Ovary (tissue), 3 donors: ENCODE measurements around the gene ARHGAP8.

Experiments used
- EP300 ChIP-seq: sonication (generic); formaldehyde crosslinking; IDR thresholded peaks from one replicate; pipeline ENCODE4 v1.6.1; 2017; ENCODE audit warnings: antibody characterized with exemption
- POLR2A ChIP-seq: fragments of 450-650 bp; IDR thresholded peaks from one replicate; pipeline ENCODE4 v1.6.1; 2017; ENCODE audit warnings: antibody characterized with exemption, mild to moderate bottlenecking, moderate library complexity
- TF ChIP-seq, protein P1 (sequence below), 3 donors: fragments of 450-650 bp in 2 of 3; fragments of 200-600 bp in 1 of 3; IDR thresholded peaks; one replicate each; pipeline versions ENCODE4 v1.5.1 to v1.8.0; 2016 to 2022; ENCODE audit warnings: antibody characterized with exemption in 3 of 3, mild to moderate bottlenecking in 1 of 3
- donor health status: DM: no; HTN: no; CAD: no.

DNA sequence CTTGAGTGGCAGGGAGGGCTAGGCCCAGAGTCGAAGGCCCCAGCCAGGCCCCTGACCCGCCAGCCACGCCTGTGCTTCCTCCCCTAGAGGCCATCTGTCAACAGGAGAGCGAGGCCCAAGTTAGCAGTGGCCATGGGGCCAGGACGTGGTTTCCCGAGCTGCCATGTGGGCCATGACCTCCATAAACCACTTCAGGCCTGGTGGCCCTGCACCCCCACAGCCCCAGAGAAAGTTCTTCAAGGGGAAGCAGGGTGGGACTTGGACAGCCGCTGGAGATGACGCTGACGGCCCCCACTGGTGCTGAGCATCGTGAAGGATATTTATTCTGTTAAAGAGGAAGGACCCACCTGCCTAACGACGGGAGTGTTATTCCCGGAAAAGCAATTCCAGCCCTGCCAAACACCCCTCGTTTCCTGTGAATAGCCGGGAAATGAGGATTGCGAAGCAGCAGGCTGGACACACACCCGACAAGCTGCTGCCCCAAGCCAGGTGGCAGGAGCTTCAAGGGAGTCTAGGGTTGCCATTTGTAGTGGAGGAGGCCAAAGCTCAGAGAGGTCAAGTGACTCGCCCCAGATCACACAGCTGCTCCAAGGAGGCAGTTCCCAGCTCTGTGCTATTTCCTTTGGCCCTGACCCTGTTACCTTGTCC is 37.5 kb upstream of the ARHGAP8 start:
- TF ChIP-seq POLR2A (no peak), EP300 (no peak)
- TF ChIP-seq, protein P1, sequence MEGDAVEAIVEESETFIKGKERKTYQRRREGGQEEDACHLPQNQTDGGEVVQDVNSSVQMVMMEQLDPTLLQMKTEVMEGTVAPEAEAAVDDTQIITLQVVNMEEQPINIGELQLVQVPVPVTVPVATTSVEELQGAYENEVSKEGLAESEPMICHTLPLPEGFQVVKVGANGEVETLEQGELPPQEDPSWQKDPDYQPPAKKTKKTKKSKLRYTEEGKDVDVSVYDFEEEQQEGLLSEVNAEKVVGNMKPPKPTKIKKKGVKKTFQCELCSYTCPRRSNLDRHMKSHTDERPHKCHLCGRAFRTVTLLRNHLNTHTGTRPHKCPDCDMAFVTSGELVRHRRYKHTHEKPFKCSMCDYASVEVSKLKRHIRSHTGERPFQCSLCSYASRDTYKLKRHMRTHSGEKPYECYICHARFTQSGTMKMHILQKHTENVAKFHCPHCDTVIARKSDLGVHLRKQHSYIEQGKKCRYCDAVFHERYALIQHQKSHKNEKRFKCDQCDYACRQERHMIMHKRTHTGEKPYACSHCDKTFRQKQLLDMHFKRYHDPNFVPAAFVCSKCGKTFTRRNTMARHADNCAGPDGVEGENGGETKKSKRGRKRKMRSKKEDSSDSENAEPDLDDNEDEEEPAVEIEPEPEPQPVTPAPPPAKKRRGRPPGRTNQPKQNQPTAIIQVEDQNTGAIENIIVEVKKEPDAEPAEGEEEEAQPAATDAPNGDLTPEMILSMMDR (IDR thresholded peaks at IDR 0.05) = no peak
